ENCODE results near the gene BRAP.
A peak's percentile ranks its signal among the peaks of the same experiment; 100 is the strongest.
"Not testable (repeated sequence)": the region's sequence is repeated elsewhere in the genome, so short reads cannot be mapped to it uniquely, and the experiment has no call there.

Gene BRAP

GRCh38 chr12:111728795-111729194, 43.0 kb upstream of the BRAP start:
- H3K4me1 ChIP-seq (ENCODE audit: control insufficient read depth, insufficient read depth, low read length) = no peaks in the 10 kb centered on the region; the same call in 1 of the 2 replicates
- ChIA-PET POLR2A (no interaction called here), CTCF (interaction anchor here (1.8 kb wide), 1 partner anchor 84 kb away, joined by 7 read pairs; no protein-coding TSS in a partner anchor)
- no peaks in the 10 kb centered on the region for H3K9me3 ChIP-seq (ENCODE audit: control insufficient read depth, insufficient read depth, low read depth, low read length)
- no peak for TF ChIP-seq ZNF548 (tag by site-specific recombination; IDR thresholded peaks at IDR 0.05)
- TF ChIP-seq ZNF571 (tag by site-specific recombination; IDR thresholded peaks at IDR 0.05) = no peak
- no peak for TF ChIP-seq ZNF660 (tag by site-specific recombination; IDR thresholded peaks at IDR 0.05)
- TF ChIP-seq ZSCAN30 (tag by site-specific recombination; IDR thresholded peaks at IDR 0.05) = no peak
- TF ChIP-seq GLIS1 (tag by site-specific recombination; IDR thresholded peaks at IDR 0.05) = peak; percentile 75
- no peak for TF ChIP-seq ZBTB17 (tag by site-specific recombination; IDR thresholded peaks at IDR 0.05)
- peaks cover 0 to 15% of the 10 kb centered on the region in 2 experiments; a peak in 2 of 3 replicates for H3K36me3 ChIP-seq (ENCODE audit: control insufficient read depth in 2 of 2, insufficient read depth in 1 of 2, low read length in 2 of 2)
- H3K27ac ChIP-seq (ENCODE audit: extremely low read depth, low read depth, low read length) = no peak overlapping the region
- no peak overlapping the region for H3K4me3 ChIP-seq (ENCODE audit: low read depth, low read length)

GRCh38 chr12:111723646-111724360, 38.0 kb upstream of the BRAP start:
- H3K27ac ChIP-seq (ENCODE audit: extremely low read depth, low read depth, low read length); H3K9me3 ChIP-seq (ENCODE audit: control insufficient read depth, insufficient read depth, low read depth, low read length); H3K4me3 ChIP-seq (ENCODE audit: low read depth, low read length); POLR2A ChIA-PET; CTCF ChIA-PET; H3K4me1 ChIP-seq (ENCODE audit: control insufficient read depth, insufficient read depth, low read length): not testable (repeated sequence)
- H3K36me3 ChIP-seq (ENCODE audit: control insufficient read depth in 2 of 2, insufficient read depth in 1 of 2, low read length in 2 of 2) = peaks cover 12% of the 10 kb centered on the region in 2 experiments; a peak in 2 of 3 replicates

GRCh38 chr12:111720457-111720856, 34.7 kb upstream of the BRAP start:
- TF ChIP-seq AEBP2 (tag by site-specific recombination; IDR thresholded peaks at IDR 0.05; ENCODE audit: borderline replicate concordance) (no peak), ZNF830 (tag by site-specific recombination; IDR thresholded peaks at IDR 0.05; ENCODE audit: low read depth) (no peak), ZNF133 (tag by site-specific recombination; IDR thresholded peaks at IDR 0.05) (no peak), ZSCAN4 (tag by site-specific recombination; IDR thresholded peaks at IDR 0.05) (no peak), ZNF302 (tag by site-specific recombination; IDR thresholded peaks at IDR 0.05; ENCODE audit: low read depth) (no peak), ZNF549 (tag by site-specific recombination; IDR thresholded peaks at IDR 0.05) (no peak), ZNF658 (tag by site-specific recombination; IDR thresholded peaks at IDR 0.05) (no peak), ZFP69B (tag by site-specific recombination; IDR thresholded peaks at IDR 0.05) (no peak), MEIS1 (CRISPR knock-in tag; IDR thresholded peaks at IDR 0.05; ENCODE audit: borderline replicate concordance) (no peak), ZNF132 (tag by site-specific recombination; IDR thresholded peaks at IDR 0.05; ENCODE audit: borderline replicate concordance) (no peak), ZXDB (tag by site-specific recombination; IDR thresholded peaks at IDR 0.05) (no peak), ZNF596 (tag by site-specific recombination; IDR thresholded peaks at IDR 0.05) (no peak), BCL6B (tag by site-specific recombination; IDR thresholded peaks at IDR 0.05) (no peak), FEZF1 (tag by site-specific recombination; IDR thresholded peaks at IDR 0.05) (no peak), ZNF580 (tag by site-specific recombination; IDR thresholded peaks at IDR 0.05) (no peak), ZNF341 (tag by site-specific recombination; IDR thresholded peaks at IDR 0.05; ENCODE audit: low read depth) (no peak), ZNF843 (tag by site-specific recombination; IDR thresholded peaks at IDR 0.05) (no peak)
- no peak overlapping the region for H3K27ac ChIP-seq (ENCODE audit: extremely low read depth, low read depth, low read length)
- no peaks in the 10 kb centered on the region for H3K4me1 ChIP-seq (ENCODE audit: control insufficient read depth, insufficient read depth, low read length)
- no peaks in the 10 kb centered on the region for H3K9me3 ChIP-seq (ENCODE audit: control insufficient read depth, insufficient read depth, low read depth, low read length)
- CTCF ChIA-PET = interaction anchor here (0.6 kb wide), 2 partner anchors 34 to 224 kb away, joined by 3 read pairs; no protein-coding TSS in a partner anchor
- no peak overlapping the region for H3K4me3 ChIP-seq (ENCODE audit: low read depth, low read length)
- POLR2A ChIA-PET = no interaction called here
- peaks cover 23 to 33% of the 10 kb centered on the region in 2 experiments; a peak in 2 of 3 replicates for H3K36me3 ChIP-seq (ENCODE audit: control insufficient read depth in 2 of 2, insufficient read depth in 1 of 2, low read length in 2 of 2)
